ENCODE data around the gene UNC5B.
A peak's percentile ranks its signal among the peaks of the same experiment; 100 is the strongest.

Gene UNC5B

DNA sequence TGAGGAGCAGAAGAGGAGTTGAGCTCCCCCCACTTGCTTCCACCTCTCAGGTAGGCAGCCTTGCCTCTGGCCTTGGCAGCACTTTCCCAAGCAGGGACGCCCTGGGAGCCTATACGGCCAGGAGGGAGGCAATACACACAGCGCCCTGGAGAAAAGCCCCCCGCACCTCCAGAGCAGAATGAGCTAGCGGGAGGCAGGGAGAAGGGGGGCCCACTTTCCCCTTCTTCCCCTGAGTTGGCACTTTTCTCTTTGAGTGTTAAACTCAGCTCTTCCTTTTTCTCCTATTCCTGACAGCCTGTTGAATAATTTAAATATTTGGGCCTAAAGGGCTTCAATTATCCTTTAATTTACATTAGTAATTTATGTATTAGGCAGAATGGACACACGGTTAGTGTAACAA, 35.8 kb downstream of the UNC5B start:
- Histone ChIP-seq H3K4me3 (ENCODE audit: extremely low read depth, insufficient read depth, low read length, poor library complexity, severe bottlenecking) (no peak overlapping the region), H3K4me1 (ENCODE audit: control insufficient read depth, insufficient read depth, low read length, poor library complexity, severe bottlenecking) (peaks cover 53% of the 10 kb centered on the region), H3K36me3 (ENCODE audit: control insufficient read depth, insufficient read depth, low read length) (peaks cover 17% of the 10 kb centered on the region), H3K27ac (ENCODE audit: low read depth, low read length, severe bottlenecking) (no peak overlapping the region), H3K9me3 (ENCODE audit: control insufficient read depth, low read length) (no peaks in the 10 kb centered on the region)
- WGBS, 2 experiments (ENCODE audit: insufficient coverage in 2 of 2), result 86 to 93% methylated on average over 4 to 5 of the region's 6 CpGs

DNA sequence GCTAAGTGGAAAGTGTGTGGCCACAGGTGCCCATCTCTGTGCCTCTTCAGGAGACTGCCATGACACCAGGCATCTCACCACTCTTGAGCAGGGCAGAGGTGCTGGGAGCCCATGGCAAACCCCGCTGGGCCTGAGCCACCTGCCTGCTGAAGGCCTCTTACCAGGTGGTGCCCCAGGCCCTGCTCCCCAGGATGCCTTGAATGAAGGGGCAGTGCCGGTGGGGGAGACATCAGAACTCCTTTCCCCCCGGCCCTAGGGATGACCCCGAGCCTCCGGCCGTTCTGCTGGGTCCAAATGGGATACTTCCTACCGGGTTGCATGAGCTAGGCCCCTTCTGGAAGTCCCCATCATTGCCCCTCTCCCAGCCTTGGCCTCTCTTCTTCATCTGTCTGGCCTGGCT, 37.6 kb downstream of the UNC5B start:
- H3K4me3 ChIP-seq (ENCODE audit: extremely low read depth, insufficient read depth, low read length, poor library complexity, severe bottlenecking), result no peak overlapping the region
- H3K4me1 ChIP-seq (ENCODE audit: control insufficient read depth, insufficient read depth, low read length, poor library complexity, severe bottlenecking), result peaks cover 58% of the 10 kb centered on the region
- H3K36me3 ChIP-seq (ENCODE audit: control insufficient read depth, insufficient read depth, low read length), result peaks cover 19% of the 10 kb centered on the region
- WGBS, 2 experiments (ENCODE audit: insufficient coverage in 2 of 2), result 82% methylated on average over 5 to 7 of the region's 7 CpGs
- H3K9me3 ChIP-seq (ENCODE audit: control insufficient read depth, low read length), result no peaks in the 10 kb centered on the region
- H3K27ac ChIP-seq (ENCODE audit: low read depth, low read length, severe bottlenecking), result no peak overlapping the region

GRCh38 chr10:71250405-71250804, 38.0 kb downstream of the UNC5B start:
- no peaks in the 10 kb centered on the region for H3K9me3 ChIP-seq (ENCODE audit: control insufficient read depth, low read length)
- no peak overlapping the region for H3K4me3 ChIP-seq (ENCODE audit: extremely low read depth, insufficient read depth, low read length, poor library complexity, severe bottlenecking)
- H3K36me3 ChIP-seq (ENCODE audit: control insufficient read depth, insufficient read depth, low read length), result peaks cover 19% of the 10 kb centered on the region
- no peak overlapping the region for H3K27ac ChIP-seq (ENCODE audit: low read depth, low read length, severe bottlenecking)
- WGBS, 2 experiments (ENCODE audit: insufficient coverage in 2 of 2), result 90 to 100% methylated on average over 1 to 2 of the region's 3 CpGs
- H3K4me1 ChIP-seq (ENCODE audit: control insufficient read depth, insufficient read depth, low read length, poor library complexity, severe bottlenecking), result peaks cover 59% of the 10 kb centered on the region

DNA sequence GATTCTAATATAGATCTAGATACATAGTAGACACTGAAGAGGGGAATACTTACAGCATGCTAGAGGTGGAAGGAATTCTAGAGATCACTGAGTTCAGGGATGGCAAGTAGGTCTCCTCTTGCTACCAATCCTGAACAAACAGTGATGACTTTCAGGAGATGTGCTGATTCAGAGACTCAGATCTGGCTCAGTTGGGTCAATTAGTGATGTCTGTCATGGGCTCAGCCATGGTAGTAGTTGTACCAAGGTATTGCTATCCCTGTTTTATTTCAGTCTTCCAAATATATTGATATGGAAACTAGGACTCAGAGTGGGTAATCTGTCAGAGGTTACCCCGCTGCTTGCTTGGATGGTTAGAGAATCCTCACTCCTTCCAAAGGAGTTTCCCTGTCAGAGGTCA, 38.5 kb downstream of the UNC5B start:
- H3K4me1 ChIP-seq (ENCODE audit: control insufficient read depth, insufficient read depth, low read length, poor library complexity, severe bottlenecking), result peaks cover 59% of the 10 kb centered on the region
- H3K36me3 ChIP-seq (ENCODE audit: control insufficient read depth, insufficient read depth, low read length), result peaks cover 22% of the 10 kb centered on the region
- no CpG with 5 or more reads among the region's 1 CpG for WGBS, 2 experiments (ENCODE audit: insufficient coverage in 2 of 2)
- no peaks in the 10 kb centered on the region for H3K9me3 ChIP-seq (ENCODE audit: control insufficient read depth, low read length)
- no peak overlapping the region for H3K4me3 ChIP-seq (ENCODE audit: extremely low read depth, insufficient read depth, low read length, poor library complexity, severe bottlenecking)
- H3K27ac ChIP-seq (ENCODE audit: low read depth, low read length, severe bottlenecking), result no peak overlapping the region

DNA sequence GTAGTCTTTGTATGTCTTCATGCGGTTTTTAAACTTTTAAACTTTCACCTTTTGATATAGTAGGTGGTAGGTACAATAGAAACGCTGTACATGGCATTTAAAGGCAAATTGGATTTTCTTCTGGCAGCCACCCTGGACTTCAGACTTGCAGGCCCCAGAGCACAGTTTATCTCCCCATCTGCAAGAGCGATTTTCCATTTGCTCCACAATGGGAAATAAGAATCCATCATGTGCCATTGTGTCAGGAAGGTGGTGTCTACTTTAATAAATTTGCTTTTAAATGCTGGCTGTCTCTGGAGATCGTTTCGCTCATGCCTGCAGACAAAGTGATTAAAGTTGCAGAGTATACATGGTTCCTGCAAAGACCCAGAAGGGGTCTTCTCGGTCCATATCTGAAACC, 38.9 kb downstream of the UNC5B start:
- H3K4me3 ChIP-seq (ENCODE audit: extremely low read depth, insufficient read depth, low read length, poor library complexity, severe bottlenecking), result no peak overlapping the region
- WGBS, 2 experiments (ENCODE audit: insufficient coverage in 2 of 2), result 75 to 82% methylated on average over 3 to 4 of the region's 6 CpGs
- H3K27ac ChIP-seq (ENCODE audit: low read depth, low read length, severe bottlenecking), result no peak overlapping the region
- peaks cover 25% of the 10 kb centered on the region for H3K36me3 ChIP-seq (ENCODE audit: control insufficient read depth, insufficient read depth, low read length)
- peaks cover 54% of the 10 kb centered on the region for H3K4me1 ChIP-seq (ENCODE audit: control insufficient read depth, insufficient read depth, low read length, poor library complexity, severe bottlenecking)
- no peaks in the 10 kb centered on the region for H3K9me3 ChIP-seq (ENCODE audit: control insufficient read depth, low read length)

DNA sequence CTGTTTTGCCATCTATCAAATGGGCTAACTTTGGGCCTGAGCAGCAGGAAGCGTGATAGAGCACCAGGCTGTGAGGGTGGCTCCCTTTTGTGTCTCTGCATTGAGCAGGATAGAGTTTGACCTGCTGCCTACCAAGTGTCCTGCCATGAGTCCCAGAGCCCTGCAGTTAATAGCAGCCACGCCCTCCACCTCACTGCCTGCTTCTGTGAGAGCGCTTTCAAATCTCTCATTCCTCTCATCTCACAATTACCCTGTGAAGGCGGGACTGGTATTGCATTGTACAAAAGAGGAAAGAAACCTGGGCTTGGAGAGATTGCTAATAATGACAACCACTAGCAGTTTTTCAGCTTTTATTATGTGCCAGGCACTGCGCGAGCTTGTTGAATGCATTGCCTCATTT, 39.9 kb downstream of the UNC5B start:
- no peak overlapping the region for H3K27ac ChIP-seq (ENCODE audit: low read depth, low read length, severe bottlenecking)
- peaks cover 27% of the 10 kb centered on the region for H3K36me3 ChIP-seq (ENCODE audit: control insufficient read depth, insufficient read depth, low read length)
- H3K4me3 ChIP-seq (ENCODE audit: extremely low read depth, insufficient read depth, low read length, poor library complexity, severe bottlenecking), result no peak overlapping the region
- no peaks in the 10 kb centered on the region for H3K9me3 ChIP-seq (ENCODE audit: control insufficient read depth, low read length)
- H3K4me1 ChIP-seq (ENCODE audit: control insufficient read depth, insufficient read depth, low read length, poor library complexity, severe bottlenecking), result peaks cover 45% of the 10 kb centered on the region
- WGBS, 2 experiments (ENCODE audit: insufficient coverage in 2 of 2), result 93 to 100% methylated on average over 1 to 3 of the region's 6 CpGs

DNA sequence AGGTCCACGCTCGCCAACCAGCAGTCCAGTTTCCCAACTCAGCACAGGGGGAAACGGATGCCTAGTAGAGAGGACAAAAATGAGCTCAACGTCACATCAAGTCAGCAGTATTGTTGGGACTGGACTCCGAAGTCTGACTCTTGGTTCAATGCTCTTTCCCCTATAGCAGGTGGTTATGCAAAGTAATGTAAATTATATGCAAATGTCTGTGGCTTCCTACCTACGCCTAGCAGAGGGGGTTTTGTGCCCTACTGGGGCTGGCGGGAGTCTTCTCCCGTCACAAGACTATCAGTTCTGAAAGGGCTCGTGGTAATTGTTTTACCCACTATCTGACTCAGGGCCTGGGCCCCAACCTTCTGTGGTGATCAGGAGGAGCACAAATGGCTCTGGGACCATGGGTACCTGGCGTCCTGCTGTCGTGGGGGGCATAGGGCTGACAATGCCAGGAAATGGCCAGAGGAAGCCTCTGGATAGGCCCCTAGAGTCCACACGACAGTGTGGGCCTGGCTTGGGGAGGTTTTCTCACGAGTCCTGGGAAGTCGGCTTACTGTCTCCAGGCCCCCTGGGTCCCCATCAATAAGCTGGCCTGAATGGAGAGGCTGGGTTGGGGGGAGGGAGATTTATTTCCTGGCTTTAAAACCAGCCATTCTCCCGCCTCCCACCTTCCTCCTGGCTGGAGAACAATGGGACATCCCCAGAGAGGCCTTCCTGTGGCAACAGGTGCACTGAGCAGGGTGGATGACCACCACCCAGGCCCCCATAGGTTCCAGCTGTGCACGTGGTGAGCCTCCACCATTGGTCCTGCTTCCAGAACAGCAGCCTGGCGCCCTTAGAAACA, 41.8 kb downstream of the UNC5B start:
- WGBS, 2 experiments (ENCODE audit: insufficient coverage in 2 of 2), result 78 to 81% methylated on average over 12 to 14 of the region's 17 CpGs
- Histone ChIP-seq H3K4me1 (ENCODE audit: control insufficient read depth, insufficient read depth, low read length, poor library complexity, severe bottlenecking) (peaks cover 49% of the 10 kb centered on the region), H3K9me3 (ENCODE audit: control insufficient read depth, low read length) (no peaks in the 10 kb centered on the region), H3K4me3 (ENCODE audit: extremely low read depth, insufficient read depth, low read length, poor library complexity, severe bottlenecking) (no peak overlapping the region), H3K27ac (ENCODE audit: low read depth, low read length, severe bottlenecking) (peak overlapping the region; percentile 46), H3K36me3 (ENCODE audit: control insufficient read depth, insufficient read depth, low read length) (peaks cover 30% of the 10 kb centered on the region)

- 93 to 96% methylated on average over 7 to 9 of the region's 9 CpGs for WGBS, 2 experiments (ENCODE audit: insufficient coverage in 2 of 2)
- H3K4me1 ChIP-seq (ENCODE audit: control insufficient read depth, insufficient read depth, low read length, poor library complexity, severe bottlenecking), result peaks cover 56% of the 10 kb centered on the region
Measured at GRCh38 chr10:71254834-71255549, 42.6 kb downstream of the UNC5B start.

GRCh38 chr10:71255550-71255807, 43.1 kb downstream of the UNC5B start:
- H3K27ac ChIP-seq (ENCODE audit: low read depth, low read length, severe bottlenecking), result peak overlapping the region; percentile 59
- 88 to 92% methylated on average over 4 of the region's 4 CpGs for WGBS, 2 experiments (ENCODE audit: insufficient coverage in 2 of 2)

More at GRCh38 chr10:71254834-71255549, 42.6 kb downstream of the UNC5B start:
- peaks cover 30% of the 10 kb centered on the region for H3K36me3 ChIP-seq (ENCODE audit: control insufficient read depth, insufficient read depth, low read length)
- H3K4me3 ChIP-seq (ENCODE audit: extremely low read depth, insufficient read depth, low read length, poor library complexity, severe bottlenecking), result no peak overlapping the region
- no peaks in the 10 kb centered on the region for H3K9me3 ChIP-seq (ENCODE audit: control insufficient read depth, low read length)
- H3K27ac ChIP-seq (ENCODE audit: low read depth, low read length, severe bottlenecking), result peak overlapping the region; percentile 59

GRCh38 chr10:71255808-71256660, 43.7 kb downstream of the UNC5B start:
- 82 to 86% methylated on average over 11 to 16 of the region's 17 CpGs for WGBS, 2 experiments (ENCODE audit: insufficient coverage in 2 of 2)

More at GRCh38 chr10:71255550-71255807, 43.1 kb downstream of the UNC5B start:
- no peak overlapping the region for H3K4me3 ChIP-seq (ENCODE audit: extremely low read depth, insufficient read depth, low read length, poor library complexity, severe bottlenecking)
- peaks cover 30% of the 10 kb centered on the region for H3K36me3 ChIP-seq (ENCODE audit: control insufficient read depth, insufficient read depth, low read length)
- peaks cover 61% of the 10 kb centered on the region for H3K4me1 ChIP-seq (ENCODE audit: control insufficient read depth, insufficient read depth, low read length, poor library complexity, severe bottlenecking)
- no peaks in the 10 kb centered on the region for H3K9me3 ChIP-seq (ENCODE audit: control insufficient read depth, low read length)

More at GRCh38 chr10:71255808-71256660, 43.7 kb downstream of the UNC5B start:
- Histone ChIP-seq H3K4me1 (ENCODE audit: control insufficient read depth, insufficient read depth, low read length, poor library complexity, severe bottlenecking) (peaks cover 66% of the 10 kb centered on the region), H3K27ac (ENCODE audit: low read depth, low read length, severe bottlenecking) (peak overlapping the region; percentile 59), H3K36me3 (ENCODE audit: control insufficient read depth, insufficient read depth, low read length) (peaks cover 30% of the 10 kb centered on the region), H3K4me3 (ENCODE audit: extremely low read depth, insufficient read depth, low read length, poor library complexity, severe bottlenecking) (no peak overlapping the region), H3K9me3 (ENCODE audit: control insufficient read depth, low read length) (no peaks in the 10 kb centered on the region)
